Small intestine (tissue), 7 donors: ENCODE results near the gene APOL6. TPM values are rescaled to one million over a fixed set of nuclear protein-coding genes. Genes with fewer than 3 reads are reported as not detected.

Experiments used
- DNase-seq, 2 donors: peaks; one replicate each; pipeline versions ENCODE4 v3.0.0 to v3.0.0-alpha.2; 2013
- FAIRE-seq: peaks from 2 replicates; lab custom pipeline; 2012; peaks lifted over from hg19 to GRCh38; lab: Jason Lieb, UNC
- H3K27ac ChIP-seq, 3 donors: one replicate each; pipeline ENCODE4 v1.5.1; 2013; ENCODE audit warnings: low read length in 2 of 3, mild to moderate bottlenecking in 2 of 3, control low read depth in 1 of 3, inconsistent platforms in 1 of 3, low read depth in 1 of 3, moderate library complexity in 1 of 3
- H3K27me3 ChIP-seq, 3 donors: one replicate each; pipeline ENCODE4 v1.6.1; 2013; ENCODE audit warnings: low read length in 3 of 3, inconsistent platforms in 1 of 3; ENCODE audit not compliant: control insufficient read depth in 3 of 3, insufficient read depth in 3 of 3
- H3K36me3 ChIP-seq, 3 donors: one replicate each; pipeline ENCODE4 v1.6.1; 2013; ENCODE audit warnings: low read length in 3 of 3, inconsistent platforms in 1 of 3, low read depth in 1 of 3, mild to moderate bottlenecking in 1 of 3, moderate library complexity in 1 of 3; ENCODE audit not compliant: control insufficient read depth in 3 of 3, insufficient read depth in 2 of 3
- H3K4me1 ChIP-seq, 3 donors: one replicate each; pipeline ENCODE4 v1.6.1; 2013; ENCODE audit warnings: low read length in 2 of 3, inconsistent platforms in 1 of 3, low read depth in 1 of 3, mild to moderate bottlenecking in 1 of 3, moderate library complexity in 1 of 3; ENCODE audit not compliant: control insufficient read depth in 3 of 3, insufficient read depth in 2 of 3
- H3K4me3 ChIP-seq, 3 donors: one replicate each; pipeline ENCODE4 v1.5.1; 2013; ENCODE audit warnings: low read length in 3 of 3, control low read depth in 1 of 3, inconsistent platforms in 1 of 3, low read depth in 1 of 3, mild to moderate bottlenecking in 1 of 3, moderate library complexity in 1 of 3
- H3K9me3 ChIP-seq, 2 donors: one replicate each; pipeline ENCODE4 v1.6.1; 2013; ENCODE audit warnings: low read depth in 1 of 2, low read length in 1 of 2; ENCODE audit not compliant: control insufficient read depth in 2 of 2, insufficient read depth in 1 of 2
- WGBS, 3 donors: extraction: QIAGEN DNeasy Blood & Tissue Kit; methylation state at CpG; one replicate each; pipeline ENCODE4 v1.1.7; 2013; 5-methylcytosine and 5-hydroxymethylcytosine counted together
- polyA plus RNA-seq, 4 donors: library from polyadenylated mRNA; stranded (reverse) in 3 of 4; unstranded in 1 of 4; fragments of 200-250 nt in 3 of 4; fragments of 120-200 nt in 1 of 4; gene quantifications; one replicate each; pipeline versions ENCODE4 v1.2.1 to v1.2.3, GENCODE V29; 2013
- donor health status: healthy with polysubstance abuse.
- donor health status: control.
- donor health status: control.
- donor health status: Bipolar disorder and iron deficiency.
- donor health status: healthy.

APOL6 gene
- polyA plus RNA-seq, 4 donors, result 11.3 to 30.5 (median 19.3) TPM

DNA sequence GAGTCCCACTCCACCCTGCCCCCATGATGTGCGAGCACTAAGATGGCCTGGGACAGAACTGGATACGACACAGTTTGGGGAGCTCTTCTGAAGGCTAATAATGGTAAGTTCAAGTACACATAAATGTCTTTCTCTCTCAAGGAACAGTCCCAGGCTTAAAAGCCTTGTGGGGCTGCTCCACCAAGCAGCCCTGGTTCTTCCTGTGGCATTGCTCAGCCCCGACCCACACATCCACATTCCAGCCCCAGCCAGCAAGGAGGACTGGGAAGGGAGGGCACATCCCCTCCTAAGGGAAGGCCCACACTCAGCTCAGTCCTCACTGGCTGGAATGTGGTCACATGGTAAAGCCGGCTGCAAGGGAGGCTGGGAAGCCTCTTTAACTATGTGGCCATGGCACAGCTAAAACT, 17.9 kb upstream of the APOL6 start:
- 76 to 92% (median 81%) methylated on average over 4 of the region's 4 CpGs for WGBS, 3 donors
- H3K27me3 ChIP-seq, result no peaks in the 10 kb centered on the region
- H3K9me3 ChIP-seq, result peaks cover 0 to 3% of the 10 kb centered on the region in 2 donors
- FAIRE-seq (no peak), DNase-seq (no peak)
- H3K27ac ChIP-seq, result no peak overlapping the region
- H3K4me3 ChIP-seq, result no peak overlapping the region
- no peaks in the 10 kb centered on the region for H3K36me3 ChIP-seq
- H3K4me1 ChIP-seq, result no peaks in the 10 kb centered on the region

- Histone ChIP-seq H3K4me3 (no peak overlapping the region), H3K9me3 (peaks cover 0 to 3% of the 10 kb centered on the region in 2 donors), H3K27me3 (no peaks in the 10 kb centered on the region), H3K27ac (no peak overlapping the region), H3K36me3 (no peaks in the 10 kb centered on the region), H3K4me1 (no peaks in the 10 kb centered on the region)
- DNase-seq, result no peak
- FAIRE-seq, result no peak
- 94 to 98% (median 96%) methylated on average over 9 of the region's 9 CpGs for WGBS, 3 donors
These were observed 17.4 kb upstream of the APOL6 start for GRCh38 chr22:35630891-35631290.

GRCh38 chr22:35631597-35631996, 16.6 kb upstream of the APOL6 start:
- Histone ChIP-seq H3K27ac (no peak overlapping the region), H3K36me3 (no peaks in the 10 kb centered on the region)
- DNase-seq, result peak; percentile 77 to 81

GRCh38 chr22:35632935-35633334, 15.3 kb upstream of the APOL6 start:
- DNase-seq (no peak), FAIRE-seq (no peak)
- Histone ChIP-seq H3K36me3 (no peaks in the 10 kb centered on the region), H3K27ac (no peak overlapping the region), H3K4me3 (no peak overlapping the region), H3K9me3 (peaks cover 0 to 3% of the 10 kb centered on the region in 2 donors), H3K4me1 (no peaks in the 10 kb centered on the region), H3K27me3 (no peaks in the 10 kb centered on the region)
- WGBS, 3 donors, result 63 to 71% (median 67%) methylated on average over 3 of the region's 3 CpGs

More at GRCh38 chr22:35631597-35631996, 16.6 kb upstream of the APOL6 start:
- no peak for FAIRE-seq
- peaks cover 0 to 3% of the 10 kb centered on the region in 2 donors for H3K9me3 ChIP-seq
- H3K27me3 ChIP-seq, result no peaks in the 10 kb centered on the region
- no peak overlapping the region for H3K4me3 ChIP-seq
- no peaks in the 10 kb centered on the region for H3K4me1 ChIP-seq
- WGBS, 3 donors, result 24 to 71% (median 33%) methylated on average over 5 of the region's 5 CpGs

DNA sequence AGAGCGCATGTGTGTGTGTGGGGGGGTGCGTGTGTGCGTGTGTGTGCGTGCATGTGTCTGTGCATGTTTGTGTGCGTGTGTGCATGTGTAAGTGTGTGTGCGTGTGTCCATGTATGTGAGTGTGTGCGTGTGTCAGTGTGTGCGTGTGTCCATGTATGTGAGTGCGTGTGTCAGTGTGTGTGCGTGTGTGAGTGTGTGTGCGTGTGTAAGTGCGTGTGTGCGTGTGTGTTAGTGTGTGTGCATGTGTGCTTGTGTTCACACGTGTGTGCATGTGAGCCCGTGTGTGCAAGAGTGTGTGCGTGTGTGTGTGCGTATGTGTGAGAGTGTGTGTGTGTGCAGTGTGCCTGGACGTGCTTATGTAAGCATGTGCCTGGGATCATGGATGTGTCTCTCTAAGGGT, 14.7 kb upstream of the APOL6 start:
- DNase-seq (no peak), FAIRE-seq (no peak)
- WGBS, 3 donors, result 83 to 89% (median 89%) methylated on average over 18 of the region's 18 CpGs
- no peak overlapping the region for H3K4me3 ChIP-seq
- no peak overlapping the region for H3K27ac ChIP-seq
- no peaks in the 10 kb centered on the region for H3K36me3 ChIP-seq
- H3K9me3 ChIP-seq, result peaks cover 0 to 3% of the 10 kb centered on the region in 2 donors
- H3K4me1 ChIP-seq, result peaks cover 0 to 3% (median 0%) of the 10 kb centered on the region in 3 donors
- no peaks in the 10 kb centered on the region for H3K27me3 ChIP-seq

DNA sequence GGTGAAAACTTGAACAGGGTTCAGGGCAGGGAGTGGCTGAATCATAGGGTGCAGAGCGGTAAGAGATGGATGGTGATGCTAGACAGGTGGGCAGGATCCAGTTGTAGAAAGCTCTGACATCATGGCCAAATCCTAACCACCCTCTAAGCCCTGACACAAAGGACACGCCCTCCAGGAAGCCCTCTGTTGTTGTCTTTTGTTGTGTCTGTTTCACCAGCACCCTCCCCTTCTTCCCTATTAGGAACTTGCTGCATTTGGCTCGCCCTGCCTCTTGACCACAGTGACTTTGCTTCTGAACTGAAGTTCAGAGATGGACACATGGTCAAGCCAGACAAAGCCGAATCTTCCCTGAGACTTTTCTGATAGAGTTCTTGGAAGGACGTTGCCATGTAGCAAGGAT, 14.2 kb upstream of the APOL6 start:
- H3K27me3 ChIP-seq, result no peaks in the 10 kb centered on the region
- no peak for DNase-seq
- no peaks in the 10 kb centered on the region for H3K36me3 ChIP-seq
- no peak overlapping the region for H3K27ac ChIP-seq
- peaks cover 0 to 3% (median 0%) of the 10 kb centered on the region in 3 donors for H3K4me1 ChIP-seq
- no peak overlapping the region for H3K4me3 ChIP-seq
- H3K9me3 ChIP-seq, result peaks cover 0 to 3% of the 10 kb centered on the region in 2 donors
- 73 to 86% (median 74%) methylated on average over 5 of the region's 5 CpGs for WGBS, 3 donors
- no peak for FAIRE-seq

DNA sequence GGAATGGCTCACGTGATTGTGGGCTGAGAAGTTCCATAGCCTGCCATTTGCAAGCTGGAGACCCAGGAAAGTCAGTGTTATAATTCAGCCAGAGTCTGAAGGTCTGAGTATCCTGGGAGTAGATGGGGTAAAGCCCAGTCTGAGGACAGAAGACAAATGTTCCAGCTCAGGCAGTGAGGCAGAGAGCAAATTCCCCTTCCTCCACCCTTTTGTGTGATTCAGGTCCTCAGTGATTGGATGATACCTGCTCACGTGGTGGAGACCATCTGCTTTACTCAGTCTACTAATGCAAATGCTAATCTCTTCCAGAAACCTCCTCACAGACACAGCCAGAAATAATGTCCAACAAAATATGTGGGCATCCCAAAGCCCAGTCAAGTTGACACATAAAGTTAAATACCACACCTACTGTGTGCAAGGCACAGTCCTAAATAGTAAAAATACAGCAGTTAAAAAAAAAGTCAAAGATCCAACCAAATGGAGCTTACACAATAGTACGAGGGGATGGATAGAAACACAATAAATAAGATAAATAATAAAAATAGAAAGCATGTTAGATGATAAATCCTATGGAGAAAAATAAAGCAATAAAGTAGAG, 13.2 kb upstream of the APOL6 start:
- Histone ChIP-seq H3K27me3 (no peaks in the 10 kb centered on the region), H3K9me3 (peaks cover 0 to 3% of the 10 kb centered on the region in 2 donors), H3K4me3 (no peak overlapping the region), H3K4me1 (peaks cover 0 to 3% (median 0%) of the 10 kb centered on the region in 3 donors), H3K27ac (no peak overlapping the region), H3K36me3 (no peaks in the 10 kb centered on the region)
- WGBS, 3 donors, result 59 to 74% (median 71%) methylated on average over 3 of the region's 3 CpGs
- DNase-seq (no peak), FAIRE-seq (no peak)

- H3K27me3 ChIP-seq, result no peaks in the 10 kb centered on the region
- 73 to 79% (median 77%) methylated on average over 5 of the region's 5 CpGs for WGBS, 3 donors
These were observed 11.0 kb upstream of the APOL6 start for GRCh38 chr22:35637254-35637653.

DNA sequence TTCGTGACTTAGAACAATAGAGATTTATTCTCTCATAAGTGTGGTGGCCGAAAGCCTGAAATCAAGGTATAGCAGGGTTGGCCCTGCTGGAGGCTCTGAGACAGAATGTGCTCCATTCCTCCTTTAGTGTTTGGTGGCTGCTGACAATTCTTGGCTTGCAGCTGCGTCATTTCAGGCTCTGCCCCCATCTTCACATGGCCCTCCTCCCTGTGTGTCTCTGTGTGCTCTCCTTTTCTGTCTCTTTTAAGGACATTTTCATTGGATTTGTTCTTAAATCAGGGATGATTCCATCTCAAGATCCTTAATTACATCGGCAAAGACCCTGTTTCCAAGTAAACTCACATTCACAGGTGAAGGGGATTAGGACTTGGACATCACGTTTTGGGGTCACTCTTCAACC, 10.2 kb upstream of the APOL6 start:
- H3K9me3 ChIP-seq, result peaks cover 0 to 3% of the 10 kb centered on the region in 2 donors
- no peak for DNase-seq
- H3K36me3 ChIP-seq, result no peaks in the 10 kb centered on the region
- FAIRE-seq, result no peak
- H3K27me3 ChIP-seq, result no peaks in the 10 kb centered on the region
- WGBS, 3 donors, result 68 to 84% (median 76%) methylated on average over 5 of the region's 5 CpGs
- peak overlapping the region in 2 of 3 donors; percentile 70 to 78 for H3K27ac ChIP-seq
- H3K4me1 ChIP-seq, result peaks cover 0 to 12% (median 8%) of the 10 kb centered on the region in 3 donors
- no peak overlapping the region for H3K4me3 ChIP-seq

More at GRCh38 chr22:35637254-35637653, 11.0 kb upstream of the APOL6 start:
- no peak for DNase-seq
- H3K27ac ChIP-seq, result peak overlapping the region in 1 of 3 donors; percentile 78
- peaks cover 0 to 3% of the 10 kb centered on the region in 2 donors for H3K9me3 ChIP-seq
- FAIRE-seq, result no peak
- H3K4me1 ChIP-seq, result peaks cover 0 to 5% (median 4%) of the 10 kb centered on the region in 3 donors
- no peak overlapping the region for H3K4me3 ChIP-seq
- H3K36me3 ChIP-seq, result no peaks in the 10 kb centered on the region
